GM13976 (cell line): ENCODE results near the gene LRCH1.

Source experiments
- DNase-seq: peaks from one replicate; pipeline ENCODE4 v3.0.0; 2012; ENCODE audit warnings: low spot score
- in situ Hi-C: fragments of 300-500 bp; cut with MboI; formaldehyde crosslinking; loops from one replicate; pipeline ENCODE4 v1.12.0; 2022; ENCODE audit warnings: low sequenced_read_pairs, mixed read lengths, inconsistent platforms; ENCODE audit not compliant: unreplicated experiment
- TF ChIP-seq, protein P1 (sequence below): IDR thresholded peaks from 2 replicates; pipeline ENCODE4 v1.5.1; 2012; ENCODE audit warnings: borderline replicate concordance, mild to moderate bottlenecking; ENCODE audit not compliant: insufficient read depth; ENCODE audit errors: extremely low read depth, missing control alignments, control extremely low read depth

LRCH1 gene

GRCh38 chr13:46621133-46621532 lies 68.2 kb downstream of the LRCH1 start:
- TF ChIP-seq, protein P1, sequence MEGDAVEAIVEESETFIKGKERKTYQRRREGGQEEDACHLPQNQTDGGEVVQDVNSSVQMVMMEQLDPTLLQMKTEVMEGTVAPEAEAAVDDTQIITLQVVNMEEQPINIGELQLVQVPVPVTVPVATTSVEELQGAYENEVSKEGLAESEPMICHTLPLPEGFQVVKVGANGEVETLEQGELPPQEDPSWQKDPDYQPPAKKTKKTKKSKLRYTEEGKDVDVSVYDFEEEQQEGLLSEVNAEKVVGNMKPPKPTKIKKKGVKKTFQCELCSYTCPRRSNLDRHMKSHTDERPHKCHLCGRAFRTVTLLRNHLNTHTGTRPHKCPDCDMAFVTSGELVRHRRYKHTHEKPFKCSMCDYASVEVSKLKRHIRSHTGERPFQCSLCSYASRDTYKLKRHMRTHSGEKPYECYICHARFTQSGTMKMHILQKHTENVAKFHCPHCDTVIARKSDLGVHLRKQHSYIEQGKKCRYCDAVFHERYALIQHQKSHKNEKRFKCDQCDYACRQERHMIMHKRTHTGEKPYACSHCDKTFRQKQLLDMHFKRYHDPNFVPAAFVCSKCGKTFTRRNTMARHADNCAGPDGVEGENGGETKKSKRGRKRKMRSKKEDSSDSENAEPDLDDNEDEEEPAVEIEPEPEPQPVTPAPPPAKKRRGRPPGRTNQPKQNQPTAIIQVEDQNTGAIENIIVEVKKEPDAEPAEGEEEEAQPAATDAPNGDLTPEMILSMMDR = no peak
- no peak for DNase-seq
- in situ Hi-C loops = no loop called here

- no peak for DNase-seq
- in situ Hi-C loops = no loop called here
- TF ChIP-seq, protein P1 = no peak
Measured at GRCh38 chr13:46621792-46622629, 69.0 kb downstream of the LRCH1 start.

GRCh38 chr13:46622630-46623256 lies 69.8 kb downstream of the LRCH1 start:
- TF ChIP-seq, protein P1 = no peak
- DNase-seq = no peak

DNA sequence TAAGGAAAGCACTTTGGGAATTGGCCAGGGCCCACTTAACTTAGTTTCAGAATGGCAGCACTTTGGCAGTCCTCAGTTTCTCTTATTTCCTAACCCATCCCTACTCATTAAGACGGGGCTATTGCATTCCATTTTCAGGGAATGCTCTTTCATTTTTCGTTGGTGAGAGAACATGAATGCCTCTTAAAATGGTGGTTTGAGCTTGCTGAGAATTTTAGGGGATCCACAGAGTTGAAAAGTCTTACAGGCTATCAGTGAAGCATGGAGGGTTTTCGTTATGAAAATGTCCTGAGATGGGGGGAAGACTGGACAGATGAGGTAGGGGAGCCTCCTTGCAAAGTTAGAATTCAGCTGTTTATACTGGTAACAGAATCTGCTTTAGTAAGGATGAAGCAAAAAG lies 71.4 kb downstream of the LRCH1 start:
- in situ Hi-C loops = no loop called here
- TF ChIP-seq, protein P1 = no peak
- DNase-seq = peak; percentile 36

More at GRCh38 chr13:46622630-46623256, 69.8 kb downstream of the LRCH1 start:
- in situ Hi-C loops = no loop called here

DNA sequence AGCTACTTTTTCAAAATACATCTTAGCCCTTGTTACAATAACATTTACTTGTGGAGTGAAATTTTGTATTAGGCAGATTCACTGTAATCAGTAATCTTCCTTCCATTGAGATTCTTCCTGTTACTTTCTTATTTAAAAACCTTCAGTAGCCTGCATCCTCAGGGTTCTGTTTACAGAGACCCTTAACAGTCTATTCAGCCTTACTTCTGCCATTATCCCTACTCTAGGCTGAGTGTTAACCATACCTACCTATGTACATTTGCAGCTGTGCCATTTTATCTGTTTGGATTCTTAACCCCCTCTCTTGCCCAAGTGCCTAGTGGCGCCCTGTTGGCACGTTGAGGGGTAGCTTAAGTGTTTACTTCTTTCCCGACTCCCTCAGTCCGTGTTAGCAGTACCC lies 71.9 kb downstream of the LRCH1 start:
- in situ Hi-C loops = no loop called here
- no peak for DNase-seq
- TF ChIP-seq, protein P1 = no peak

DNA sequence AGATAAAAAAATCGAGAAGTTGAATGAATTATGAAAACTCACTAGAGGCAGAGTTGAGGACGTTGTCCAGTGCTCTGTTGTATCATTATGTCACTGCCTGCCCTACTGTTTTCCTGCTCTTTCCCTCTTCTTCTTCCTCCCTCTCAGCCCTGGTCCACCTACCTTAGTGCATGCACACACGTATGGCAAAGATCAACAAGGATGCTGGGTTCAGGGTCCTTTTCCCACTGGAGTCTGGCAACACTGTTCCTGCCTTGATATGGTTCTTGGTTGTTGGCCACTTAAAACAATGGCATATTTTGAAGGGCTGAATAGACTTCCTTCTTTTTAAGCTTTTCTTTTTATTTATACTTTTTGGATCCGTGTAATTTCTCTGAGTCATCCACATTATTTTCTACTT lies 74.5 kb downstream of the LRCH1 start:
- in situ Hi-C loops = no loop called here
- no peak for DNase-seq
- TF ChIP-seq, protein P1 = no peak
